Right lobe of liver (tissue), 4 donors: ENCODE measurements around the gene OR2T11.

Experiments
- POLR2A ChIP-seq: fragments of 450-650 bp; IDR thresholded peaks from one replicate; pipeline ENCODE4 v1.6.1; 2017; ENCODE audit warnings: antibody characterized with exemption, mild to moderate bottlenecking
- TF ChIP-seq, protein P1 (sequence below), 4 donors: fragments of 200-600 bp in 3 of 4; fragments of 450-650 bp in 1 of 4; IDR thresholded peaks; one replicate each; pipeline versions ENCODE4 v1.5.1 to v1.8.0; 2016 to 2022; ENCODE audit warnings: antibody characterized with exemption in 4 of 4, mild to moderate bottlenecking in 2 of 4
- donor health status: DM: no; HTN: no; CAD: no.
- donor health status: DM: no; HTN: no; CAD: no.
- donor health status: DM: no; HTN: yes; CAD: no.

- TF ChIP-seq, protein P1, sequence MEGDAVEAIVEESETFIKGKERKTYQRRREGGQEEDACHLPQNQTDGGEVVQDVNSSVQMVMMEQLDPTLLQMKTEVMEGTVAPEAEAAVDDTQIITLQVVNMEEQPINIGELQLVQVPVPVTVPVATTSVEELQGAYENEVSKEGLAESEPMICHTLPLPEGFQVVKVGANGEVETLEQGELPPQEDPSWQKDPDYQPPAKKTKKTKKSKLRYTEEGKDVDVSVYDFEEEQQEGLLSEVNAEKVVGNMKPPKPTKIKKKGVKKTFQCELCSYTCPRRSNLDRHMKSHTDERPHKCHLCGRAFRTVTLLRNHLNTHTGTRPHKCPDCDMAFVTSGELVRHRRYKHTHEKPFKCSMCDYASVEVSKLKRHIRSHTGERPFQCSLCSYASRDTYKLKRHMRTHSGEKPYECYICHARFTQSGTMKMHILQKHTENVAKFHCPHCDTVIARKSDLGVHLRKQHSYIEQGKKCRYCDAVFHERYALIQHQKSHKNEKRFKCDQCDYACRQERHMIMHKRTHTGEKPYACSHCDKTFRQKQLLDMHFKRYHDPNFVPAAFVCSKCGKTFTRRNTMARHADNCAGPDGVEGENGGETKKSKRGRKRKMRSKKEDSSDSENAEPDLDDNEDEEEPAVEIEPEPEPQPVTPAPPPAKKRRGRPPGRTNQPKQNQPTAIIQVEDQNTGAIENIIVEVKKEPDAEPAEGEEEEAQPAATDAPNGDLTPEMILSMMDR (IDR thresholded peaks at IDR 0.05): no peak
- TF ChIP-seq POLR2A: no peak
These were observed 44.8 kb downstream of the OR2T11 start for GRCh38 chr1:248590055-248590454.
